HG02884 (cell line): ENCODE results near the gene SLX4IP.

ENCODE experiments used
- ATAC-seq: cut with Tn5 transposase; IDR thresholded peaks from one replicate; pipeline ENCODE4 v1.9.1; 2021; ENCODE audit warnings: mild to moderate bottlenecking, moderate library complexity; ENCODE audit not compliant: unreplicated experiment

SLX4IP gene

DNA sequence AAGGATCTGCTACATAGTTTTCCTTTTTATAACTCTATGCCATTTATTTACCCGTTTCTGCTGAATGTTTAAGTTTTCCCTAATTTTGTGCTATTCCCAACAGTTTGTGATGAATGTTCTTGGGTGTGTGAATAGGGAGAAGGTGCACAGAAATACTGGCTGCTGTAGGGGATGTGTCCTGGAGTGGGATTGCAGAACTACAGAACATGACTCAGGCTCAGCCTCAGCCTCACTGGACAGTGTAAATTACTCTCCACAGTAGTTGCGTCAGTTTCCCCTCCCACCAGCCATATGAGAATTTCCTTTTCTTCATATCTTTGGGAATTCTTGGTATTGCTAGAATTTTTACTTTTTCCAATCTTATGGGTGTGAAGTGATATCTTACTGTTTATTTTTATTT, 57.0 kb downstream of the SLX4IP start:
- ATAC-seq: no peak

DNA sequence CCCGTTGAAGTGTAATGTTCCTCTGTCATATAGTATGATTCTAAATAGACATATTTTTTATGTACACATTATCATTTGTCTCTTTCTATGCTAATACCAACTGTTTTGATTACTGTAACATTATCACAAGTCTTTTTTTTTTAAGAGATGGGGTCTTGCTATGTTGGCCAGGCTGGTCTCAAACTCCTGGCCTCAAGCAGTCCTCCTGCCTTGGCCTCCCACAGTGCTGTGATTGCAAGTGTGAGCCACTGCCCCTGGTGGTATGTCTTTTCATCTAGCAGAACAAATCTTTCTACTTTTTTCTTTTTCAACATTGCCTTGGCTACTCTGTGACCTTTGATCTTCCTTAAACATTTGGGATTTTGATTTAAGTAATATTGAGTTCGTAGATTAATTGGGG, 57.7 kb downstream of the SLX4IP start:
- no peak for ATAC-seq

DNA sequence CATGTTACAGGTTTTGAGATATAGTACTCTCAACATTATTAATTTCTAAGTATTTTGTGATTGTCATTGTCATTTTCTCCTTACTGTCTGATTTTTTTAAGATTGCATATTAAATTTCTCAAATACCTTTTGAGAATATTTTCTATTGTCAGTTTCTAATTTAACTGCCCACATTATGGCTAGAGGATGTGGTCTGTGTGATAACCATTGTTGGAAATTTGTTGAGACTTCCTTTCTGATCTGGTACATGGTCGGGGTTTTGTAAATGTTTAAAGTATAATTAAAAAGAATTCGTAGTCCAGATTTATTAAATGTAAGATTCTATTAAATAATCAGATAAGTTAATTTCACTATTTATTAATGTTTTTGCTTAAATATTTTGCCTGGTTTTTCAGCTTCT, 60.1 kb downstream of the SLX4IP start:
- ATAC-seq: no peak

DNA sequence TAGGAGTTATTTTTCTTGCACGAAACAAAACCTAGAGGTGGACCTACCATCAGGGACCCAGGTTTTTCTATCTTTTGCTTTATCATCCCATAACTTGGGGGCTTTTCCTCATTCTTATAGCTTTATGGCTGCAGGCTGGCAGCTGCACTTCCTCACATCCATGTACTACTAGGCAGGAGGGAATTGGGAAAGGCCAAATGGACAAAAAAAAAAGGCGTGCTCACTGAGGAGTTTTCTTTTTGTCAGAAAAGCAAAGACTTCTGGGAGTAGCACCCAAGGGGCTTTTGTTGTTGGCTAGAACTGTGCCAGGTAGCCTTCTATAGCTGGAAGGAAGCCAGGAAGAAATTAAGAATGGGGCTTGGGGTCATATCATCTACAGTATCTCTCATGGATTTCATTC, 61.4 kb downstream of the SLX4IP start:
- no peak for ATAC-seq

DNA sequence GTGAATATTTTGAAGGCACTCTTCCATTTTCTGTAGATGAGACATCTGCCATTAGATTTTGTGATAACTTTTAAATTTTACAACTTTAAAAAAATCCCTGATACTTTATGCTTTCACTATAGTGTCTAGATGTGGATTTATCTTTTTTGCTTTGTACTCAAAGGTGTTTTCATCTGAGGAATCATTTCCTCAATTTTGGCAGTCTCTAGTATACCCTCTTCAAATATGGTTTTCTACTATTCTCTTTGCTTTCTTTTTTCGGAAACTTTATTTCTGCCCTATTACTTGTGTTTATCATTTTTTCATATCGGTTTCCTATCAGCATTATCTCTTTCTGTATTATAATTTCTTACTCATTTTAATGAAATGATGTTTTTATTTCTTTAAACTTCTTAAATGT, 62.2 kb downstream of the SLX4IP start:
- no peak for ATAC-seq

DNA sequence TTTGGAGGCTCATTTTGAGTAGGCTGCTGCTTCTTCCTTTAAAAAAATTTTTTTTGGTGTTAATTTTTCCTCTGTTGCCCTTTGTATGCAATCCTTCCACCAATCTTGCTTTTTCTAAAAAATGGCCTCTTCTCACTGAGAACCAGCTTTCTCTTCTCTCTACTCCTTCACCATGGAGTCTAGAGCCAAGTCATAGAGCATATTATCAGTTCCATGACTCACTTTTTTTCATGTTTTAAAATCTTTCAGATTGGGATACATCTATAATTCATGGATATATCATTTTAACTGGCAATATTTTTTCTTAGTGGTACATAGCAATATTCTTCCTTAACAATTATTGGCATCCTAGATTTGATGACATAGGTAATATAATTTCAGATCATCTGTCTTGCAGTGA, 62.7 kb downstream of the SLX4IP start:
- no peak for ATAC-seq

DNA sequence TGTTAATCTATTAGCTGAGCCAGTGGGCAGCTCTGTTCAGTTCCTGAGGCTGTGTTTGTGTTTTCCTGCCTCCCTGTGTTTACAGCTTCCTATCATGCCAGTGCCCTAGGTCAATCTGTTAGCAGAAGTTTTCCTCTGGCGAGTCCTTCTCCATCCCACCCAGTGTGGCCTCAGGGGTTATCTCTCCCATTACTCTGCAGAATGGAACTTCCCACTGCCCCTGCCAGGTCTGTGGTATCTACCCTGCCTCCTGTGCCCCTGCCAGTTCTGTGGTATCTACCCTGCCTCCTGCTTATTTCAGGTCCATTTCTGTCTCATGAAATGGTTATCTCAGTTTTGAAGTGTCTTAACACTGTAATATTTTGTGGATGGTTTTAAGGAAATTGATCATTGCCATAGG, 63.1 kb downstream of the SLX4IP start:
- no peak for ATAC-seq

DNA sequence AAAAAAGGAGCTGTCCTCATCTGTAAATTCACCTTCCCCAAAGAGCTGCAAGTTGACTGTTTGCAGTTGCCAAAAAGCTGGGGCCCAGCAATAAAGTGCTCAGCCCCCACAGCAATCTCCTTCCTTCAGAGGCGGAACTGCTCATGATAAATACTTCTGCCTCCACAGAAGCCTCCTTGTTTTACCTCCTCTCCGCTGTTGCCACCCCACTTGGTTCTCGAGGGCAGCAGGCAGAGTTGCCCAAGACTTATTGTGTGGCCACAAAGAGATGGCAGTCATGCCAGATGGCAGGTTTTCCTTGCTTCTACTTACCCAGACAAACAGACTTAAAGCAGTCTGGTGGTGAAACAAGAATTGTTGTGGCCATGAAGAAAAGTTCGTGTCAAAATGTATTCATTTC, 66.3 kb downstream of the SLX4IP start:
- no peak for ATAC-seq

DNA sequence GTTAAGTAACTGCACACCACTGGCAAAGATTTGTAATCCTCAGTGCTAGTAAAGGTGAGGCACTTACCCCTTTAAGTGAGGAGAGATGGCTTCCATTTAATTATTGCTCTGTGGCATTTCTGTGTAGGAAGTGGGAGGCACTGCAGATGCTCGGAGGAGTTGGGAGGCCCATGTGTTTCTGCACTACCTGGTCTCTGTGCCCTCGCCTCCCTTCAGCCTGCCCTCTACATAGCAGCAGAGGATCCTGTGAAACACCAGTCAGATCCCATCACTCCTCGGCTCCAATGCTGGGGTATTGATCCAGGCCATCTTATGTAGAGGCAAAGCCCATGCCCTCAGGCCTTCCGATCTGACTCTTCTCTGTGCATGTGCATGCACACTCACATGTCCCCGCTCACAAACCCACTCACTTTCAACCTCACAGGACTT, 67.0 kb downstream of the SLX4IP start:
- no peak for ATAC-seq

DNA sequence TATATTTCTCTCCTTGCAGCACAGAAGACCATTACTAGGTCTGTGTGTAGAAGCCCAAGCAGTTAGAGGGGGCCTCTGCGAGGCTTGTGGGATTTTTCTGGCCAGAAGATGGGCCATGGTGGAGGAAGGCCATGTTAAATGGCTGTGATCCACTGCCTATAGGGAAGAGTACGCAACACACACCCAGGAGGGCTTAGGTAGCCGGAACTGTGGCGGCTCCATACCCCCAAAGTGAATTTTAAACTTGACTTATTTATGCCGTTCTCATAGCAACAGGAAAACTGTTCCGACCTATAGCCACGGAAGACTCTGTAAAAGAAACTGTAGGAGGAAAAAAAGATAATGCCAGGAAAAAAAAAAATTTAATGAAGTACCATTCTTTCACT, 69.5 kb downstream of the SLX4IP start:
- ATAC-seq: no peak

DNA sequence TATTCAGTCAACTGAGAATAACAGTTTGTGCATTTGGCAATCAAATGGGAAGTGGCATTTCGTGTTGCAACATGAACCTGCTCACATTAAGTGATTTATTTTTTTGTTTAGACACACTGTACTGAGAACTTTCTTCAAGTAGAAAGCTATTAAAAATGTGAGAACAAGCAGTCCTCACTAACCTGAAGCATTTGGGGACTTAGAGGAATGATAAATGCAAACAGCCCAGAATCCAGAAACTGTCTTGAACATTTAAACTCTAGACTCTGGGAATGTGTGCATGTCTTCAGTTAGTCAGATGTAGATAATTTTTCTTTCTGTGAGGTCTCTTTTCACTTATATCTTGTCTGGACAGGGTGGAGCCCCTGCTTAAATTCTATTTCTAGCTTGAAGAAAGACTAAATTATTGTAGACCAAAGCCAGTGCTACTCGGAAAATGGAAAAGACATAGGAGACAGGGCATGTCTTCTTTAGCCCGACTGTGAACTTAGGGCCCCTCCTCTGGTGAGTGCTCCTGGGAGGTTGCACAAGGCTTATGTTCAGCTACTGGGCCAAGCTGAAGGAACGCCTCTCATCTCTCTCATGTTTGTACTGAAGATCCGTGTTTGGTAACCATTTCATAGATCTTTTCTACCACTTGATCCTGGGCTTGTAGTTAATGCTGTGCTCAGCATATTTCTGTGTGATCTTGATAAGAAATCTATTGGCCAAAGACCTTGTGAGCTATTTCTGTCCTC, 70.1 kb downstream of the SLX4IP start:
- ATAC-seq: no peak

DNA sequence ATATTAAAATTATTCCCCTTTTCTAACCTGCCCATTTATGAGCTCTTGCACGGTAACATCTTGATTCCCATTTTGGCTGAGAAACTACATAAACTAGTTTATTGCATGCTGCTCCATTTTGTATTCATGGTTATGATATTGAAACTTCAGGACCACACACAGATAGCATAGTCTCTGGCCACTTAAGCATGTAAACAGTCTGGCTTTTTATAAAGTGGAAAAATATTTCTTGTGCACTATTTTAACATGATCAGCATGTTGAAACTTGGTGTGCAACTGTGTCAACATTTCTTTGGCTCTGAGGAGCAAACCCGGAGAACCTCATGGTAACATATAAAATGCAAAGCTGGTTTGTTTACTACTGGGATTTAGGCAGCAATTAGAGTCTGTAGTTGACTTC, 70.7 kb downstream of the SLX4IP start:
- no peak for ATAC-seq

DNA sequence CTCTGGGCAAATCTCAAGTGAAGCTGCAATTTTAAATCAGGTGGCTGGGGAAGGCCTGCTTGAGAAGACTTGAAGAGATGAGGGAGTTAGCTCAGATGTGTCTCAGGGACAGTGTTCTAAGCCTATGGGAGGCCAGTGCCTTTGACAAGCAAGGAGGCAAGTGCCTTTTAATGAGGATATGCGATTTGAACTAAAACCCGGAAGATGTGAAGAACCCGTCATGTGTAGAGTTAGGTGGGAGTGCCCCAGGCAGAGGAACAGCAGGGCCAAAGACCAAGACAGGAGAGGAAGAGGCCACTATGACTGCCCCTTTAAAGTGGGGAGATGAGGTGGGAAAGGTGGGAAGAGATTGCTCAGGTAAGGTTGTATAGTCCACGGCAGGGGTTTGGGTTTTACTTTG, 71.9 kb downstream of the SLX4IP start:
- ATAC-seq: no peak

DNA sequence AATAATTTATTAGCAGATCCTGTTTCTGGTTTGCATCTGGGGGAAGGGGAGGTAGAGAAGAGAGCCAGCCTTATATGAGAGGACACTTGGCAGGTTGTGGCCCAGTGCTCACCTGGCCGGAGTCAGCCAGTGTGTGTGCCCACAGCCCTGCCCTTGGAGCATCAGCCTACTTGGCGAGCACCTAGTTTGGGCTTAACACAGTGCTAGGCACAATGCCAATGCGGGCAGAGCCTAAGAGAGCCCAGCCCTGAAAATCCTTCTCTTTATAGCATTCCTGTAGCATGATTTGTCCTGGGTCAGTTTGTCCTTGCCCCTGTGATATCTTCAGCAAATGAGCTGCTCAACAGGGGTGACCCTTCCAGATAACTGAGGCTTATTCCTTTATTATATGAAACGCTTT, 73.0 kb downstream of the SLX4IP start:
- no peak for ATAC-seq

DNA sequence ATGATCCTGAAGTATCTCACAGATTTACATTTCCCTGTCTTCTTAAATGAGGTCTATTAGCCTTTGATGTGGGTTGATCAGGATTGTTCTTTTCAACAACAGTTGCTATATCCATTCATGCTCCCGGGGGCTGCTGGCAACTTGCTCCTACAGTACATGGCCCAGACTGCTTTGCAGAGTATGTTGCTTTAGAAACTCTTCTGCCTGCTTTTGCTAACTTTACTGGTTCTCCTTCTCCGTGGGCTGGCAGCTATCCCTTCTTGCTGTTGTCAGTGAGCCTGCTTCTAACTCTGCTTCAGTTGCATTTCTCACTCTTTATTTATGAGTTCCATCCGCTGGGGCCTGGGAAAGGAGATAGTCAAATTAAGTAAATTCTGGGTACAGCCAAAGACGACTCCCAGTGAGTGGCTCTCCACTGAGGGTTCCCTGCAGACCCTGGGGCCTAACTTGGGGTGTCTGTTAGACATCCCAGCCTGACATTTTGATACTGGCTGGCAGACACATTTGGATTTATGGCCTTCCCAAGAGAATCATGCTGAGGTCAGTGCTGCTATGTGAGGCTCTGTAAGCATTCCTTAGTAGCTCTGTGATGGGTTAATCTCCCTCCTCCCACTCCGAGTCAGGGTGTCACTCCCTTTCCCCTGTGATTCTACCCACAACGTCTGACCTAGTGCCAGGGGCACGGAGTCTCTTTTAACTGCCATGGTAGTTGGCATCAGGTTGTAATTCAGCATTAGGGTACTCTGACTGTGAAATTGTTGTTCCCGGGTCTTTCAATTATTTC, 73.6 kb downstream of the SLX4IP start:
- no peak for ATAC-seq

DNA sequence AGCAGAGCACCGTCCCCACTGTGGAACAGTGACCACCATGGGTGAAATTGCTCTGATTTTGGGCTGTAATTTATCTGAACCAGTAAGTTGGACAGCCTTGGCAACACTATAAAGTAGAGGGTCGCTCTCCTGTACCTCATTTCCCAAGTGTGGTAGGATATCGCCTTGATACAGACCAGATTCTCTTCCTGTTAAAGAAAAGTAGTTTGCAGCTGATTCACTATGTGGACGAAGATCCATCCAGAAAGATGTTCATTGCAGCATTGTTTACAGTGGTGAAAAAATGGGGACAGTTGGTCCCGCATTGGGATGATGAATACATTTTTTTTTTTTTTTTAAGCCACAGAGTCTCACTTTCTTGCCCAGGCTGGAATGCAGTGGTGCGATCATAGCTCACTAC, 74.3 kb downstream of the SLX4IP start:
- no peak for ATAC-seq

DNA sequence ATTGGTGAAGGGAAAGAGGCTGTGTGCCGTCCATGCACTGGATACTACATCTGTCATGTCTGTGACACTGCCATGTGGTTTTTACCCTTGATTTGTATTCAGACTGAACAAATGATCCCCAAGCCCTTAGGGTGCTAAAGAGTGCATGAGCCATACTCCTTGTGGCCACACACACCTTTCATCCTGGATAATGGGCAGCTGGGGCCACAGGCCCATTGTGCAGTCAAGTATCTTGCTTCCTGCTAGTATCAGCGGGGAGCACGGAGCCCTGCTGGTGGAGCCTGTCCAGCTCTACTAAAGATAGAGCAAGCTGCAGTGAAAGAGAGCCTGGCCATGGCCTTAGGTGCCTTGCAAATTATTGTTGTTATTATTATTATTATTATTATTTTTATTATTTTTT, 75.1 kb downstream of the SLX4IP start:
- no peak for ATAC-seq

DNA sequence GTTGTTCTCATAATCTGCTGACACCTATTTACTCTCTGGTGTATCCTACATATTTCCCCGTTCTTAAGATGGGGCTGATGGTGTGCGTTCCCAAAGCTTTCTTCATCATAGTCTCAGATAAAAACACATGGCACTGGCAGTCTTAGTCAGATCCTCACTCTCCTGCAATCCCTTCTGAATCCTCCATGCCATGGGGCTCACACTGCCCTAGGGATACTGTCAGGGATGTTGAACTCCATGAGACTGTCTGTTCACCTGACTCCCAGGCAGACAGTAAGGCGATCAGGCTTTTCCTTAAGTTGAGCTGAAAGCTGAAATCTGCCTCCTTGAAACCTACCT, 76.0 kb downstream of the SLX4IP start:
- ATAC-seq: peak; percentile 2

DNA sequence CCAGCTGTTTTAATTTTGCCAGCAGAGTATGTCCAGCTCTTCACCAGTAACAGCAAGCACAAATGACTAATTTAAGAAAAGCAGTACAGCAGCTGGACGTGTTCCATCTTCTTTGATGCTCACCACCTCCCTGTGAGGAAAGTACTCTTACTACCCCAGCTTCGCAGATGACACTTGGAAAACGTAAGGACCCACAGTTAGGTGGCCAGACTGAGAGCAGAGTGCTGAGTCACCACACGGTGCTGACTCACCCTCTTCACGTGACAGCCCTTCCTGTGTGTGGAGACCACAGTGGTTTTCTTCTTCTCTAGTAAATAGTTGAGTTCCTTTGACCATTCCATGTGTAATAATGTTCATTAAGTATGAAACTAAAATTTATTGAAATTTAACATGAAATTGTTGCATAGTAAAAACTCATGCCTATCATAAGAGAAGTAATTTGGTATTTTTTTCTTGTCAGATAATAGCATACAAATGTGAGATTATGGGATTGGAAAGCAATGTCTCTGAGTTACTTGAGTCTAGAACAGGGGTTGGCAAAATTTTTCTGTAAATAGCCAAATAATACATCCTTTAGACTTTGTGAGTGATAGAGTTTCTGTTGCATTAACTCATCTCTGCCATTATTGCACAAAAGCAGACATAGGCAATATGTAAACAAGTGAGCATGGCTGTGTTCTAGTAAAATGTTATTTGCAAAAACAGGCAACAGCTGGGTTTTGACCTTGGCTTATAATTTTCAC, 76.6 kb downstream of the SLX4IP start:
- peak; percentile 95 for ATAC-seq

DNA sequence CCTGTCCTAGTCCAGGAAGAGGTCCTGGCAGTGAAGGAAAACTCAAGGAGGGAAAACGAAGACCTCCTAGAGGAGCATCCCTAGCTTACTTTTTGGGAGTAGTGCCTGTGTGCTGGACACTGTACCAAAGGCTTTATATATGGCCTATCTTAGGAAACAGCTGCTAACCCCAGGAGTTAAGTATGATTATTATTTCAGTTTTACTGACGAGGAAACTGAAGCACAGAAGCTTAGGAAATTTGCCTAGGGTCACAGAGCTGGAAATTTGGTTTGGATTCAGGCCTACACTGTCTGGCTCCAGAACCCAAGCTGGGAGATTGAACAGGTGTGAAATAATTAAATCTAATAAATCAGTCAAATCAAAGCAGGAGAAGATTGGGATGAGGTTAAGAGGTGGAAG, 78.0 kb downstream of the SLX4IP start:
- no peak for ATAC-seq

DNA sequence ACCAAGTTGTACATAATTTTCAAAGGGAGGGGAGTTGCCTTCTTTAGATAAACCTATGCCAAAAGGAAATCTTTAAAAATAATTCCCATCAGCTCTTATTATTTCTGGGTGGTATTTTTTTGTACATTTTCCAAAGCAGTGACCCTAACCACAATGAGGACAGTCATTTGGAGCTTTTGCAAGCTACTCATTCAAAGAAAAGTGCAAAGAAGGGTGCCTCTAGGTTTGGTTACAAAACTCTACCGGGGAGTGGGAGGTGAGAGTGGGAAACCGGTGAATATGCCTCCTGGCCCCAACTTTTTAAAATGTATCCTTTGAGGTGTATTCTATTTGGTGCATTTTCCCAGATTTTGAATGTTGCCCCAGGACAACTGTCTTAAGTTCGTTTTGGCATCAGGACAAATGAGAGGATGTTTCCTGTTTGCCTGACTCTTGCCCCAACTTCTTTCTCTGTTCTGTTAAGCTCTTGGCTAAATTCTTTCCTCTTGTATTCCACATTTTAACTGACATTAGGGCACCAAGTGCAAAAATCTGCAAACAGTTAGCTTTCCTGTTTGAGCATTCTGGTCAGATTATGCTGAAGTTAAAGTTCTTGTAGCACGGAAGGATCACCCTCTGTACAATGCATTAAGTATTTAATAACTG, 78.9 kb downstream of the SLX4IP start:
- ATAC-seq: peak; percentile 33

DNA sequence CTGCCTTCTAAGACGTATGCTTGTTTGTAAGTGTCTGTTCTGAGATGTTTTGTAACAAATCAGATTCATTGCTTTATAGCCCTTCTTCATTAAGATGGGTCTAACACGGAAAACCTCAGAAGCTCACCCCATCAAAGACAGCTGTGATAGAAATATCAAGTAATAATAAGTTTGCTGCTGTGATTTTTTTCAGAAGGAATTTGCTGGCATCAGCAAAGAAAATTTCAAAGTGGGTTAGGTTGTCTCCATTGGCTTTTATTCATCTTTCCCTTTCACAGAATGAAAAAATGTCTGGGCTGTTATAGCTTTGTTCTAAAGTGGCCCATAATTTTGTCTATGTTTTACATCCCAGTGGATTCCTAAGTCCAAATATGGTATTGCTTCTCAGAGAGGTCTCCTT, 81.4 kb downstream of the SLX4IP start:
- ATAC-seq: no peak
